GM23338 (cell line): ENCODE data around the gene CPNE7. TPM values are rescaled to one million over a fixed set of nuclear protein-coding genes. Genes with fewer than 3 reads are reported as not detected.

ENCODE experiments used
- ATAC-seq: fragments of 200-7000 bp; cut with Tn5 transposase; 3 replicates; pipeline ENCODE4 v1.9.1; 2020
- DNase-seq: peaks from one replicate; pipeline ENCODE4 v3.0.0-alpha.2; 2015; ENCODE audit warnings: low spot score
- H2AFZ ChIP-seq: fragments of 200-600 bp; sonication (generic); 2 replicates; pipeline ENCODE4 v1.8.0; 2016; ENCODE audit warnings: antibody characterized with exemption, mild to moderate bottlenecking, moderate library complexity
- H3F3A ChIP-seq: fragments of 200-600 bp; sonication (generic); replicated peaks from 2 replicates; pipeline ENCODE4 v1.8.0; 2017; ENCODE audit warnings: antibody characterized with exemption, mixed run types, low read depth
- H3K27ac ChIP-seq: fragments of 200-600 bp; sonication (generic); 2 replicates; pipeline ENCODE4 v1.6.1; 2016; ENCODE audit warnings: low read depth
- H3K27me3 ChIP-seq: fragments of 200-600 bp; sonication (generic); 2 replicates; pipeline ENCODE4 v1.8.0; 2016; ENCODE audit warnings: mild to moderate bottlenecking, mixed run types, moderate library complexity; ENCODE audit not compliant: insufficient read depth
- H3K36me3 ChIP-seq: fragments of 200-600 bp; sonication (generic); 2 replicates; pipeline ENCODE4 v1.8.0; 2016; ENCODE audit warnings: mild to moderate bottlenecking; ENCODE audit not compliant: insufficient read depth
- H3K4me1 ChIP-seq: fragments of 200-600 bp; sonication (generic); 2 replicates; pipeline ENCODE4 v1.8.0; 2016; ENCODE audit warnings: mild to moderate bottlenecking, moderate library complexity; ENCODE audit not compliant: insufficient read depth
- H3K4me2 ChIP-seq: fragments of 200-600 bp; sonication (generic); 2 replicates; pipeline ENCODE4 v1.7.1; 2017; ENCODE audit warnings: mixed run types
- H3K4me3 ChIP-seq: fragments of 200-600 bp; sonication (generic); 2 replicates; pipeline ENCODE4 v1.6.1; 2016; ENCODE audit warnings: mixed run types
- H3K79me2 ChIP-seq: fragments of 200-600 bp; sonication (generic); replicated peaks from 2 replicates; pipeline ENCODE4 v1.8.0; 2017; ENCODE audit warnings: mild to moderate bottlenecking; ENCODE audit not compliant: insufficient read depth
- H3K9me2 ChIP-seq: fragments of 200-600 bp; sonication (generic); 2 replicates; pipeline ENCODE4 v1.8.0; 2017; ENCODE audit not compliant: insufficient read depth
- H4K20me1 ChIP-seq: fragments of 200-600 bp; sonication (generic); replicated peaks from 2 replicates; pipeline ENCODE4 v1.8.0; 2017; ENCODE audit warnings: mild to moderate bottlenecking; ENCODE audit not compliant: insufficient read depth
- H3K27ac Mint-ChIP-seq: 2 replicates; pipeline ENCODE4 v1.8.0; 2020; ENCODE audit warnings: inconsistent platforms, mild to moderate bottlenecking, moderate library complexity, mixed read lengths
- H3K27me3 Mint-ChIP-seq: 3 replicates; pipeline ENCODE4 v1.8.0; 2022; ENCODE audit warnings: low read depth, mild to moderate bottlenecking, moderate library complexity, mixed read lengths, inconsistent platforms; ENCODE audit not compliant: insufficient read depth, poor library complexity
- H3K36me3 Mint-ChIP-seq: 3 replicates; pipeline ENCODE4 v1.8.0; 2021; ENCODE audit warnings: low read depth, mild to moderate bottlenecking, inconsistent platforms, moderate library complexity, mixed read lengths
- H3K4me1 Mint-ChIP-seq: 3 replicates; pipeline ENCODE4 v1.8.0; 2020; ENCODE audit warnings: mild to moderate bottlenecking, inconsistent platforms, mixed read lengths
- H3K4me3 Mint-ChIP-seq: 3 replicates; pipeline ENCODE4 v1.8.0; 2021; ENCODE audit warnings: moderate library complexity, mild to moderate bottlenecking, inconsistent platforms, mixed read lengths
- H3K9me3 Mint-ChIP-seq: 3 replicates; pipeline ENCODE4 v1.8.0; 2020; ENCODE audit warnings: moderate library complexity, mild to moderate bottlenecking, inconsistent platforms, mixed read lengths
- CREB1 ChIP-seq: fragments of 250-450 bp; sonication (Bioruptor Pico); IDR thresholded peaks from 2 replicates; pipeline ENCODE4 v1.5.0; 2020; ENCODE audit warnings: low read depth, mild to moderate bottlenecking, moderate library complexity
- CTCF ChIP-seq, 2 experiments: fragments of 200-600 bp in 1 of 2; sonication (generic) in 1 of 2; conservative IDR thresholded peaks; 2 replicates each; pipeline versions ENCODE4 v1.5.1 to v1.6.1; 2016 to 2017; ENCODE audit warnings: antibody characterized with exemption in 2 of 2, low read depth in 2 of 2, mild to moderate bottlenecking in 2 of 2, moderate library complexity in 1 of 2
- ETS1 ChIP-seq: IDR thresholded peaks from 2 replicates; pipeline ENCODE4 v1.6.1; 2016; ENCODE audit warnings: antibody characterized with exemption
- EZH2 ChIP-seq: fragments of 200-600 bp; sonication (generic); IDR thresholded peaks from one replicate; pipeline ENCODE4 v1.8.0; 2017; ENCODE audit warnings: antibody characterized with exemption, mild to moderate bottlenecking, low read depth; ENCODE audit not compliant: unreplicated experiment
- EZH2phosphoT487 ChIP-seq: fragments of 200-600 bp; sonication (generic); IDR thresholded peaks from one replicate; pipeline ENCODE4 v1.8.1; 2018; ENCODE audit warnings: antibody characterized with exemption; ENCODE audit not compliant: unreplicated experiment
- JUNB ChIP-seq: IDR thresholded peaks from one replicate; pipeline ENCODE4 v1.6.1; 2016; ENCODE audit warnings: antibody characterized with exemption; ENCODE audit not compliant: unreplicated experiment
- NANOG ChIP-seq: IDR thresholded peaks from 2 replicates; pipeline ENCODE4 v1.6.1; 2016; ENCODE audit warnings: antibody characterized with exemption, borderline replicate concordance
- POLR2AphosphoS5 ChIP-seq: IDR thresholded peaks from 2 replicates; pipeline ENCODE4 v1.6.1; 2016; ENCODE audit warnings: antibody characterized with exemption, low read depth
- REST ChIP-seq: IDR thresholded peaks from one replicate; pipeline ENCODE4 v1.6.1; 2018; ENCODE audit warnings: antibody characterized with exemption; ENCODE audit not compliant: unreplicated experiment
- STAT1 ChIP-seq: IDR thresholded peaks from one replicate; pipeline ENCODE4 v1.6.1; 2016; ENCODE audit warnings: antibody characterized with exemption; ENCODE audit not compliant: unreplicated experiment
- ZNF114 ChIP-seq: fragments of 250-450 bp; sonication (Bioruptor Pico); IDR thresholded peaks from 2 replicates; pipeline ENCODE4 v1.5.0; 2020; ENCODE audit warnings: mild to moderate bottlenecking, moderate library complexity
- ZNF331 ChIP-seq: fragments of 250-450 bp; sonication (Bioruptor Pico); IDR thresholded peaks from 2 replicates; pipeline ENCODE4 v1.5.0; 2020; ENCODE audit warnings: low read depth, mild to moderate bottlenecking, moderate library complexity
- ZNF462 ChIP-seq: fragments of 250-450 bp; sonication (Bioruptor Pico); IDR thresholded peaks from 2 replicates; pipeline ENCODE4 v1.5.0; 2020; ENCODE audit warnings: mild to moderate bottlenecking, moderate library complexity
- polyA plus RNA-seq: library from polyadenylated mRNA; unstranded; fragments of >200 nt; fragmentation: Nextera tagmentation; extraction: Ambion mirVana; gene quantifications from 2 replicates; pipeline ENCODE4 v1.2.1, GENCODE V29; 2016
- total RNA-seq: library from RNA; depleted of rRNA; stranded (reverse); fragments of >200 nt; shearing (Covaris generic); gene quantifications from 2 replicates; pipeline ENCODE4 v1.2.3, GENCODE V29; 2014

CPNE7 gene
- total and polyA plus RNA-seq, 2 experiments from 2014 or later: 11.2 to 15.7 TPM

GRCh38 chr16:89600427-89600826, 24.9 kb downstream of the CPNE7 start:
- DNase-seq (no peak), ATAC-seq (no peak)
- TF ChIP-seq CREB1 (CRISPR knock-in tag) (no peak), REST (no peak), EZH2phosphoT487 (no peak), POLR2AphosphoS5 (no peak), CTCF (conservative IDR thresholded peaks at IDR 0.05; ENCODE audit: low read depth in 2 of 2) (no peak), ZNF114 (CRISPR knock-in tag) (no peak), EZH2 (no peak), NANOG (no peak), STAT1 (no peak), ZNF331 (CRISPR knock-in tag) (no peak), ETS1 (no peak), ZNF462 (CRISPR knock-in tag) (no peak), JUNB (no peak)
- H3K4me3 ChIP-seq: no peak overlapping the region
- H3K4me1 ChIP-seq: peaks cover 11% of the 10 kb centered on the region
- H3K27me3 ChIP-seq: no peaks in the 10 kb centered on the region
- no peaks in the 10 kb centered on the region for H4K20me1 ChIP-seq
- Mint-ChIP-seq H3K27ac (no peak overlapping the region), H3K27me3 (peaks cover 18% of the 10 kb centered on the region), H3K4me1 (peaks cover 11% of the 10 kb centered on the region), H3K9me3 (no peaks in the 10 kb centered on the region), H3K36me3 (no peaks in the 10 kb centered on the region), H3K4me3 (no peak overlapping the region)
- no peaks in the 10 kb centered on the region for H3K9me2 ChIP-seq
- H3K27ac ChIP-seq: no peak overlapping the region
- H3F3A ChIP-seq: no peaks in the 10 kb centered on the region
- no peaks in the 10 kb centered on the region for H3K36me3 ChIP-seq
- no peak overlapping the region for H2AFZ ChIP-seq
- no peak overlapping the region for H3K4me2 ChIP-seq
- no peaks in the 10 kb centered on the region for H3K79me2 ChIP-seq
